H1 (cell line): ENCODE data around the gene SPPL2B. TPM values are rescaled to one million over a fixed set of nuclear protein-coding genes. Genes with fewer than 3 reads are reported as not detected.

ENCODE experiments used
- CTCF ChIA-PET: fragments of 300-600 bp; sonication (Branson Sonifier 250); formaldehyde crosslinking; loops from one replicate; lab custom pipeline; 2021; ENCODE audit not compliant: partially characterized antibody; lab: Charles Lee
- POLR2A ChIA-PET: fragments of 300-600 bp; sonication (Branson Sonifier 250); formaldehyde crosslinking; loops from one replicate; lab custom pipeline; 2021; ENCODE audit warnings: inconsistent platforms; ENCODE audit not compliant: partially characterized antibody; lab: Charles Lee
- DNase-seq, 2 experiments: peaks; one replicate each; pipeline versions ENCODE4 v3.0.0 to v3.0.0-alpha.2; 2010 to 2022; ENCODE audit warnings: low spot score in 2 of 2, low read depth in 1 of 2, mixed read lengths in 1 of 2
- FAIRE-seq: peaks from 2 replicates; lab custom pipeline; 2011; peaks lifted over from hg19 to GRCh38; lab: Jason Lieb, UNC
- H2AFZ ChIP-seq: 2 replicates; pipeline ENCODE4 v1.8.1; 2012; ENCODE audit warnings: low read length, inconsistent platforms
- H2AK5ac ChIP-seq: 2 replicates; pipeline ENCODE4 v1.6.1; 2013; ENCODE audit warnings: low read depth, low read length
- H2BK120ac ChIP-seq: replicated peaks from 2 replicates; pipeline ENCODE3; 2013; ENCODE audit warnings: low read depth, low read length, inconsistent platforms
- H2BK12ac ChIP-seq: 2 replicates; pipeline ENCODE4 v1.6.1; 2013; ENCODE audit warnings: low read depth, low read length
- H2BK15ac ChIP-seq: 2 replicates; pipeline ENCODE4 v1.6.1; 2013; ENCODE audit warnings: low read length
- H2BK20ac ChIP-seq: 2 replicates; pipeline ENCODE4 v1.6.1; 2013; ENCODE audit warnings: low read length
- H2BK5ac ChIP-seq: 2 replicates; pipeline ENCODE4 v1.6.1; 2013; ENCODE audit warnings: low read depth, low read length
- H3K14ac ChIP-seq: 2 replicates; pipeline ENCODE4 v1.6.1; 2013; ENCODE audit warnings: inconsistent platforms; ENCODE audit not compliant: insufficient read length
- H3K18ac ChIP-seq: 2 replicates; pipeline ENCODE4 v1.6.1; 2013; ENCODE audit warnings: low read length; ENCODE audit errors: extremely low read depth
- H3K23ac ChIP-seq: 2 replicates; pipeline ENCODE4 v1.6.1; 2013; ENCODE audit warnings: inconsistent platforms; ENCODE audit not compliant: insufficient read length
- H3K23me2 ChIP-seq: 2 replicates; pipeline ENCODE4 v1.6.1; 2013; ENCODE audit warnings: low read depth, low read length
- H3K27ac ChIP-seq: 2 replicates; pipeline ENCODE4 v1.6.1; 2011; ENCODE audit warnings: low read depth, low read length, inconsistent platforms
- H3K27me3 ChIP-seq, 4 experiments: replicated peaks in 1 of 4; 1 replicate in 1 of 4; 2 replicates in 3 of 4; pipeline versions ENCODE4 v1.6.1 to v1.8.1; 2011 to 2013; ENCODE audit warnings: low read length in 3 of 4, mild to moderate bottlenecking in 3 of 4, inconsistent platforms in 2 of 4, mixed read lengths in 2 of 4, moderate library complexity in 1 of 4; ENCODE audit not compliant: control insufficient read depth in 3 of 4, insufficient read depth in 3 of 4; ENCODE audit errors: extremely low read depth in 1 of 4
- H3K36me3 ChIP-seq, 4 experiments: 2 replicates each; pipeline versions ENCODE4 v1.6.1 to v1.8.1; 2011 to 2013; ENCODE audit warnings: mild to moderate bottlenecking in 4 of 4, low read length in 3 of 4, moderate library complexity in 2 of 4, control low read depth in 1 of 4, inconsistent platforms in 1 of 4; ENCODE audit not compliant: insufficient read depth in 4 of 4, control insufficient read depth in 2 of 4
- H3K4ac ChIP-seq: replicated peaks from 2 replicates; pipeline ENCODE3; 2013; ENCODE audit warnings: low read length, low read depth, mixed read lengths, inconsistent platforms; ENCODE audit not compliant: insufficient read length
- H3K4me1 ChIP-seq, 4 experiments: replicated peaks in 1 of 4; 1 replicate in 1 of 4; 2 replicates in 3 of 4; pipeline versions ENCODE4 v1.6.1 to v1.8.1; 2011 to 2013; ENCODE audit warnings: low read length in 3 of 4, inconsistent platforms in 2 of 4, mixed read lengths in 1 of 4; ENCODE audit not compliant: insufficient read depth in 4 of 4, control insufficient read depth in 3 of 4
- H3K4me2 ChIP-seq, 2 experiments: 2 replicates each; pipeline versions ENCODE4 v1.6.1 to v1.8.1; 2011 to 2013; ENCODE audit warnings: low read depth in 2 of 2, low read length in 2 of 2, control low read depth in 1 of 2, inconsistent platforms in 1 of 2, mild to moderate bottlenecking in 1 of 2; ENCODE audit not compliant: insufficient read depth in 1 of 2
- H3K4me3 ChIP-seq, 4 experiments: fragments of 200-600, 300-600 bp in 1 of 4; sonication (generic), shearing (Covaris generic), sonication (Bioruptor Twin) in 1 of 4; 2 replicates each; pipeline versions ENCODE4 v1.5.1 to v1.8.1; 2011 to 2016; ENCODE audit warnings: low read length in 4 of 4, low read depth in 3 of 4, control low read depth in 2 of 4, inconsistent platforms in 2 of 4, mild to moderate bottlenecking in 2 of 4, mixed read lengths in 1 of 4, moderate library complexity in 1 of 4; ENCODE audit not compliant: insufficient read depth in 2 of 4; ENCODE audit errors: extremely low read depth in 1 of 4
- H3K56ac ChIP-seq: replicated peaks from 2 replicates; pipeline ENCODE3; 2013; ENCODE audit warnings: low read depth, mild to moderate bottlenecking, mixed read lengths, low read length, inconsistent platforms; ENCODE audit not compliant: insufficient read length
- H3K79me1 ChIP-seq: 2 replicates; pipeline ENCODE4 v1.6.1; 2013; ENCODE audit warnings: low read depth, low read length, control low read depth
- H3K79me2 ChIP-seq, 2 experiments: 2 replicates each; pipeline versions ENCODE4 v1.6.1 to v1.8.1; 2012 to 2013; ENCODE audit warnings: low read length in 2 of 2, mild to moderate bottlenecking in 2 of 2, inconsistent platforms in 1 of 2; ENCODE audit not compliant: insufficient read depth in 2 of 2, control insufficient read depth in 1 of 2
- H3K9ac ChIP-seq, 4 experiments: replicated peaks in 1 of 4; 1 replicate in 1 of 4; 2 replicates in 3 of 4; pipeline versions ENCODE4 v1.6.1 to v1.8.1; 2011 to 2013; ENCODE audit warnings: low read depth in 3 of 4, low read length in 3 of 4, control low read depth in 2 of 4, mild to moderate bottlenecking in 2 of 4, moderate library complexity in 2 of 4, inconsistent platforms in 1 of 4; ENCODE audit errors: extremely low read depth in 1 of 4
- H3K9me3 ChIP-seq, 2 experiments: 2 replicates each; pipeline versions ENCODE4 v1.6.1 to v1.8.1; 2012 to 2013; ENCODE audit warnings: mild to moderate bottlenecking in 2 of 2, moderate library complexity in 2 of 2, control low read depth in 1 of 2, inconsistent platforms in 1 of 2, low read depth in 1 of 2, low read length in 1 of 2, mixed read lengths in 1 of 2; ENCODE audit not compliant: insufficient read depth in 2 of 2
- H4K20me1 ChIP-seq, 2 experiments: replicated peaks in 1 of 2; 2 replicates each; pipeline versions ENCODE3 to v1.8.1; 2011 to 2013; ENCODE audit warnings: inconsistent platforms in 2 of 2, low read length in 2 of 2, mild to moderate bottlenecking in 1 of 2; ENCODE audit not compliant: insufficient read depth in 2 of 2, control insufficient read depth in 1 of 2
- H4K5ac ChIP-seq: 2 replicates; pipeline ENCODE4 v1.6.1; 2013; ENCODE audit warnings: low read length, low read depth, mixed read lengths, inconsistent platforms; ENCODE audit not compliant: insufficient read length
- H4K8ac ChIP-seq: 2 replicates; pipeline ENCODE4 v1.8.0; 2013; ENCODE audit warnings: mild to moderate bottlenecking, moderate library complexity, low read length, inconsistent platforms; ENCODE audit not compliant: insufficient read depth; ENCODE audit errors: extremely low read depth
- H4K91ac ChIP-seq: replicated peaks from 2 replicates; pipeline ENCODE3; 2013; ENCODE audit warnings: low read length, mixed read lengths, inconsistent platforms; ENCODE audit not compliant: insufficient read length
- EP300 ChIP-seq, 2 experiments: IDR thresholded peaks; 1 replicate in 1 of 2; 2 replicates in 1 of 2; pipeline ENCODE4 v1.6.1; 2011 to 2012; ENCODE audit warnings: low read depth in 2 of 2, low read length in 2 of 2, mild to moderate bottlenecking in 2 of 2, borderline replicate concordance in 1 of 2, inconsistent platforms in 1 of 2, moderate library complexity in 1 of 2
- MAFK ChIP-seq: IDR thresholded peaks from 2 replicates; pipeline ENCODE4 v1.6.1; 2012; ENCODE audit warnings: low read depth, mild to moderate bottlenecking, improper control_type of control experiment, low read length
- PHF8 ChIP-seq: fragments of 200-600 bp; sonication (generic); conservative IDR thresholded peaks from 2 replicates; pipeline ENCODE4 v1.7.1; 2012; ENCODE audit warnings: low read depth, mild to moderate bottlenecking, inconsistent platforms, low read length, moderate library complexity
- POLR2AphosphoS5 ChIP-seq: IDR thresholded peaks from 2 replicates; pipeline ENCODE4 v1.6.1; 2011; ENCODE audit warnings: low read depth, low read length
- SP4 ChIP-seq: IDR thresholded peaks from 2 replicates; pipeline ENCODE4 v1.6.1; 2012; ENCODE audit warnings: low read length, inconsistent platforms
- SRF ChIP-seq: IDR thresholded peaks from 2 replicates; pipeline ENCODE4 v1.6.1; 2011; ENCODE audit warnings: mild to moderate bottlenecking, low read depth, low read length, moderate library complexity
- WGBS, 2 experiments: shearing (Covaris generic) in 1 of 2; methylation state at CpG; one replicate each; pipeline versions ENCODE4 v1.1.6 to v1.1.7; 2013 to 2015; ENCODE audit warnings: low lambda C conversion rate in 2 of 2, mixed read lengths in 2 of 2, inconsistent platforms in 1 of 2, low coverage in 1 of 2, missing lambda C conversion rate in 1 of 2; ENCODE audit not compliant: insufficient replicate concordance in 2 of 2, insufficient coverage in 1 of 2, insufficient read length in 1 of 2; ENCODE audit errors: extremely low coverage in 1 of 2, missing lambda C conversion rate in 1 of 2; 5-methylcytosine and 5-hydroxymethylcytosine counted together
- polyA plus RNA-seq, 7 experiments: library from polyadenylated mRNA; depleted of rRNA in 3 of 7; stranded (reverse) in 5 of 7; unstranded in 2 of 7; fragments of >200 nt in 5 of 7; fragments of 200-250 nt in 2 of 7; gene quantifications; 1 replicate in 5 of 7; 2 replicates in 1 of 7; 4 replicates in 1 of 7; pipeline versions ENCODE4 v1.2.1 to v1.2.3, GENCODE V29; 2011 to 2013; ENCODE audit warnings: missing spikeins in 2 of 7, mixed read lengths in 2 of 7
- total RNA-seq: library from RNA; stranded (reverse); fragmentation: NEBNext Ultra II Directional; extraction: Animal tissue kit (Norgen Biotek cat#: 25700); gene quantifications from 2 replicates; pipeline ENCODE4 v1.2.1, GENCODE V29; 2021
- TF ChIP-seq, protein P1 (sequence below): IDR thresholded peaks from 2 replicates; pipeline ENCODE4 v1.6.1; 2011; ENCODE audit warnings: low read depth, mild to moderate bottlenecking, low read length; ENCODE audit not compliant: insufficient read depth

Gene SPPL2B
- total and polyA plus RNA-seq, 2 of the 8 experiments (the other 6 are each of a cell fraction or from before 2014, with no cell fraction given): 34.8 to 55.7 TPM

DNA sequence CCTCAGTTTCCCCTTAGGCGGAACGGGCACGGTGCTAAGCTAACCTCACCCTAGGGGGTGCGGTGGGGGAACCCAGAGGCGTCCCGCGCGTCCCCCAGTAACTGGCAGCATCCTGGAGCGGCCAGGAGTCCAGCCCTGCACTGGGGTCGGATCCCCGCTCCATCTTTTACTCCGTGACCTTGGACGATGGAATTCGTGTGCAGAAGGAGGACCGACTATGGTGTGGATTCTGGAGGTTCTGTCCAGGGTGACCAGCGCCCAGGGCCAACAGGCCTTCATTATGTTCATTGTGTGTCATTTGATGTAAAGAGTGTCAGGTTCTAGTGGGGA lies 630 bp downstream of the SPPL2B start:
- Histone ChIP-seq H3K56ac (peak overlapping the region; percentile 51), H3K27me3 (no peaks in the 10 kb centered on the region), H3K14ac (no peak overlapping the region), H3K4me1 (peaks cover 0 to 33% (median 15%) of the 10 kb centered on the region in 4 experiments; a peak in 6 of 7 replicates), H4K20me1 (peaks cover 1 to 19% of the 10 kb centered on the region in 2 experiments), H3K9ac (peak overlapping the region; percentile 45 to 85 (median 73)), H3K4ac (no peak overlapping the region), H3K79me2 (peaks cover 5 to 60% of the 10 kb centered on the region in 2 experiments; a peak in 3 of 4 replicates), H3K79me1 (peaks cover 25% of the 10 kb centered on the region), H4K8ac (no peak overlapping the region; the same call in 1 of the 2 replicates), H3K27ac (no peak overlapping the region), H3K23me2 (peaks cover 11% of the 10 kb centered on the region; the same call in 1 of the 2 replicates), H3K23ac (no peak overlapping the region), H2BK20ac (no peak overlapping the region), H4K5ac (no peak overlapping the region), H2BK12ac (no peak overlapping the region), H4K91ac (no peak overlapping the region), H3K18ac (peak overlapping the region; percentile 83), H2BK120ac (no peak overlapping the region), H2AFZ (no peak overlapping the region), H3K4me2 (peak overlapping the region; percentile 86 to 95), H2AK5ac (0 out of 2 replicates have a peak overlapping the region, but pooled peaks have one; percentile 65), H3K36me3 (peaks cover 0 to 7% (median 5%) of the 10 kb centered on the region in 4 experiments; a peak in 5 of 8 replicates), H2BK15ac (no peak overlapping the region), H3K4me3 (peak overlapping the region; percentile 85 to 98 (median 91)), H2BK5ac (0 out of 2 replicates have a peak overlapping the region, but pooled peaks have one; percentile 52), H3K9me3 (no peaks in the 10 kb centered on the region)
- 18% methylated on average over 16 of the region's 16 CpGs; no CpG with 5 or more reads in 1 of the 2 experiments for WGBS, 2 experiments
- TF ChIP-seq MAFK: no peak
- TF ChIP-seq PHF8: no peak
- TF ChIP-seq, protein P1, sequence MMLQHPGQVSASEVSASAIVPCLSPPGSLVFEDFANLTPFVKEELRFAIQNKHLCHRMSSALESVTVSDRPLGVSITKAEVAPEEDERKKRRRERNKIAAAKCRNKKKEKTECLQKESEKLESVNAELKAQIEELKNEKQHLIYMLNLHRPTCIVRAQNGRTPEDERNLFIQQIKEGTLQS: no peak
- no peak for TF ChIP-seq SRF
- TF ChIP-seq SP4: no peak
- TF ChIP-seq POLR2AphosphoS5: no peak
- TF ChIP-seq EP300 (IDR thresholded peaks at IDR 0.05; ENCODE audit: borderline replicate concordance in 1 of 2, low read depth in 2 of 2, low read length in 2 of 2): no peak
- DNase-seq (no peak), FAIRE-seq (no peak)
- POLR2A ChIA-PET: interaction anchor here (0.8 to 3.0 kb wide), 5 partner anchors 9 to 96 kb away, joined by 3 to 11 read pairs (median 6); no protein-coding TSS in a partner anchor
- CTCF ChIA-PET: interaction anchor here (0.6 to 1.0 kb wide), 5 partner anchors 54 to 747 kb away, joined by 3 to 4 read pairs (median 3); no protein-coding TSS in a partner anchor
